Activated gamma-delta T cell treated with Interleukin-2 at 50 U/mL for 16 hours (primary cell): Measurements from ENCODE around the gene OLIG1.
A peak's percentile ranks its signal among the peaks of the same experiment; 100 is the strongest.

ENCODE experiments used
- DNase-seq: peaks from one replicate; pipeline ENCODE4 v3.0.0-alpha.2; 2020

OLIG1 gene

DNA sequence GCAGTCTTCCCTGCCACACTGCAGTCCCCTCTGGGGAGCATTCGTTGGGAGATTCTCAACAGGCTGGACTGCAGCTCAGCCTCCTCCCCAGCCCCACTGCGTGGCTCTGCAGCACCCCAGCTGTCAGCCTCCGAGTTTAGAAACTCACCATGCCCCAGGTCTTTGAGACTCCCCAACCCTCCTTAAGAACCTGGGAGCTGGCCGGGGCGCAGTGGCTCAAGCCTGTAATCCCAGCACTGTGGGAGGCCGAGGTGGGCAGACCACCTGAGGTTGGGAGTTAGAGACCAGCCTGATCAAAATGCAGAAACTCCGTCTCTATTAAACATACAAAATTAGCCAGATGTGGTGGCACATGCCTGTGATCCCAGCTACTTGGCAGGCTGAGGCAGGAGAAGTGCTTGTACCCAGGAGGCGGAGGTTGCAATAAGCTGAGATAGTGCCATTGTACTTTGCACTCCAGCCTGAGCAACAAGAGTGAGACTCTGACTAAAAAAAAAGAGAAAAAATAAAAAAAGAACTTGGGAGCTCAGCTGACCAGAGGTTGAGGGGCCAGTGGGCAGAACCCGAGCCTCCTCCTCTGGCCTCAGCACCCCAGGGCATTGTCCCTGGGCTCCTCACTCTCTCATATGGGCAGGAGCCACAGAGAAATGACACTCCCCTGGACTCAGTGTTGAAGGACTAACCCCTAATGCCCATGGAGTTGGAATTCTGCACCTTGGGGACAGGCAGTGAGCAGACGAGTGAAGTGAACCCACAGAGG, 38.6 kb upstream of the OLIG1 start:
- no peak for DNase-seq

- DNase-seq: no peak
Measured at GRCh38 chr21:33032434-33033047, 37.4 kb upstream of the OLIG1 start.

GRCh38 chr21:33033094-33033951, 36.6 kb upstream of the OLIG1 start:
- DNase-seq: no peak

DNA sequence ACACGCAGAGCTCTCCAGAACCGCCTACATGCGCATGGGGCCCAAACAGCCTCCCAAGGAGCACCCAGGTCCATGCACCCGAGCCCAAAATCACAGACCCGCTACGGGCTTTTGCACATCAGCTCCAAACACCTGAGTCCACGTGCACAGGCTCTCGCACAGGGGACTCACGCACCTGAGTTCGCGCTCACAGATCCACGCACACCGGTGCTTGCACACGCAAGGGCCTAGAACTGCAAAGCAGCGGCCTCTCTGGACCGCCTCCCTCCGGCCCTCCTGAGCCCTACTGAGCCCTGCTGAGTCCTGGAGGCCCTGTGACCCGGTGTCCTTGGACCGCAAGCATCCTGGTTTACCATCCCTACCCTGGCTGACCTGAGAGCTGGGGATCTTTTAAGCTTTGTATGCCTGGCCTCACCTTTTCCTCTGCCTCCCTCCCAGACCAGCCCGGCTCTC, 36.0 kb upstream of the OLIG1 start:
- DNase-seq: no peak

- DNase-seq: no peak
Measured at GRCh38 chr21:33035147-33035546, 34.8 kb upstream of the OLIG1 start.

GRCh38 chr21:33036430-33037162, 33.3 kb upstream of the OLIG1 start:
- peak; percentile 35 for DNase-seq

DNA sequence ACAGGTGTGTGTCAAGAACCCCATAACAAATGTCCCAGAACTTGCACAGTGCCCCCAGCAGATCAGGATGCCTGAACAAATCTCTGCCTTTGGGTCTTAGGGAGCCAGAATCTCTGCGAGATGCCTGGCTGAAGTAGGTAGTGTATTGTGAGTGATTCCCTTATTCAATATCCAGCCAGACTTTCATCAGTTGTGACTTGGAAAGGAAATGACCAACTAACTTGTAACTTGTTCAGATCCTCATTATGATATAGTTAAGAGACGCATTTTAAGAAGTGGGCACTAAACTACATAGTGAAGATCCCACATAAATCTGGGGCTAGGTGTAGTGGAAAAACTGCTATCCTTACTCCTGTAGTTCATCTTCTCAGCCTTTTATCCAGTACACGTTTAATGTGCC, 32.4 kb upstream of the OLIG1 start:
- DNase-seq: no peak

- no peak for DNase-seq
Measured at GRCh38 chr21:33039536-33039935, 30.4 kb upstream of the OLIG1 start.

DNA sequence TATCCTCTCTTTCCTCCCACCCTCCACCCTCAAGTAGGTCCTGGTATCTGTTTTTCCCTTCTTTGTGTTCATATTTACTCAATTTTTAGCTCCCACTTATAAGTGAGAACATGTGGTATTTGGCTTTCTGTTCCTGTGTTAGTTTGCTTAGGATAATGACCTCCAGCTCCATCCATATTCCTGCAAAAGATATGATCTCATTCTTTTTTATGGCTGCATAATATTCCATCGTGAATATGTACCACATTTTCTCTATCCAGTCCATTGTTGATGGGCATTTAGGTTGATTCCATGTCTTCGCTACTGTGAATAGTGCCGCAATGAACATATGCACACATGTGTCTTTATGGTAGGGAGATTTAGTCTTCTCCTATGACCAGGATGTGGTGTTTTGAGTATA, 29.7 kb upstream of the OLIG1 start:
- DNase-seq: no peak

GRCh38 chr21:33041981-33042380, 28.0 kb upstream of the OLIG1 start:
- no peak for DNase-seq

DNA sequence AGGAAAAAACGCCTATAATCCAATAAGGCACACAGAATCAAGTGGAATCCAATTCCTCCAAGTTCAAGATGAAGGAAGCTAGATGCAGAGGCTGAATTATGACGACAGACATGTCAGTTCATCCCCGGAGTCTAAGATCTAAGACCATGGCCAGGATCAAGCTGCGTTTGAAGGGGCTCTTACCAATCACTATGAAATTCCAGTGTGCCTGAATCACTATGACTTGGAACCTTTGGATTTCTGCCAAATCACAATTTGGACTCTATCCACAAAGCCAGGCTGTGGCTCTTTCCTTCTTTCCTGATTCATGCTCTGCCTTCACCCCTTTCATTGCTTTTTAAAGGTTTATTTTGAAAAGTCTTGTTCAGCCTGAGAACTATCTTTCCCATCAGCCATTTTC, 27.1 kb upstream of the OLIG1 start:
- no peak for DNase-seq

- DNase-seq: no peak
Measured at GRCh38 chr21:33046455-33046854, 23.5 kb upstream of the OLIG1 start.

DNA sequence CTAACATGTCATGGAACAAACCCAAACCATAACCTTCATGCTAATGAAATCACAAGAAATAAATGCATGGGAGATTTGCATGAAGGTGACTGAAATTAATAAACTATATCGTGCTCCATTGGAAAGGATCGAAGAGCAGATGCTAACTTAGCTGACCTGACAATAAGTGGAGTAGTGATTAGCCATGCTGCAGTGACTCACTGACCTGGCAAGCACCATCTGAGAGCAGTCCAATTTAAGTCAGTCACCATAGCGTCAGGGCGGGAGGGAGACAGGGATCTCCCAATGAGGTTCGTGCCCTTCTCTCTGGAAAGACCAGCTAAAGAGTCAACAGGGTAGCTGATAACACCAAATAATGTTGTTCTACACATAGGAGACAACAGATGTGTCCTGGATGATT, 22.7 kb upstream of the OLIG1 start:
- DNase-seq: no peak

- DNase-seq: no peak
Measured at GRCh38 chr21:33051925-33052324, 18.0 kb upstream of the OLIG1 start.

DNA sequence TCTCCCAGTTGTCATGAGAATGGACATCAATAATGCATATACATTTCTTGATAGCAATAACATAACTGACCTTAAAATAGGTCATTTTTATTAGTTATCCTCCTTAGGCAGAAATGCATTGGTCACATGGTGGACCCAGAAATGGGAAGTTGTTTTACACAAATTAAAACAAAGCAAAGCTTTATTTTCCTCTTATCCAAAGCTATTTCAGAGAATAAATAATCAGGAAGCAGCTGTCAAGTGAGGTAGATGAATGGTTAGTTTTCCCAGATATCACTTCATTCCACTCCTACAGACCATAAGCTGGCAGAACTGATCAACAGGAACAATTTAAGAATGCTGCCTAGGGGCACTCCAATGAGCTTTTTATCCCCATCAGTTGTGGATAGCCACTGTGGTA, 16.0 kb upstream of the OLIG1 start:
- DNase-seq: no peak

DNA sequence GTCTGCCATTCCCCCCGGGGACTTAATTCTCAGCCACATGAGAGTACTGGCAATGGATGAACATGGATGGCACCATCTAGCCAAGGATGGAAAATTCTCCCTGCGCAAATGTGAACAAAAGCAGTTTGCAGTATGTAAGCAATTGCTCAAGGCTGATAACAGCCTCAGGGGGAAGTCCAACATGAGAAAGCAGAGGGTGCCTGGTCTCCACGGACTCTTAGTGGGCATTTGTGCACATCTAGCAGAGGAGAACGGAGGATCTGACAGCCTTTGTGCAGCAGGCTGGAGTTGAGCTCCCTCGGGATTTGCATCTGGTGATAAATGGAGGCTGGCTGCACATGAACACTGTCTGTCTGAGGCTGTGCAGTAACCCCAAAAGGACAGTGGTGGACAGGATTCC, 13.9 kb upstream of the OLIG1 start:
- no peak for DNase-seq

DNA sequence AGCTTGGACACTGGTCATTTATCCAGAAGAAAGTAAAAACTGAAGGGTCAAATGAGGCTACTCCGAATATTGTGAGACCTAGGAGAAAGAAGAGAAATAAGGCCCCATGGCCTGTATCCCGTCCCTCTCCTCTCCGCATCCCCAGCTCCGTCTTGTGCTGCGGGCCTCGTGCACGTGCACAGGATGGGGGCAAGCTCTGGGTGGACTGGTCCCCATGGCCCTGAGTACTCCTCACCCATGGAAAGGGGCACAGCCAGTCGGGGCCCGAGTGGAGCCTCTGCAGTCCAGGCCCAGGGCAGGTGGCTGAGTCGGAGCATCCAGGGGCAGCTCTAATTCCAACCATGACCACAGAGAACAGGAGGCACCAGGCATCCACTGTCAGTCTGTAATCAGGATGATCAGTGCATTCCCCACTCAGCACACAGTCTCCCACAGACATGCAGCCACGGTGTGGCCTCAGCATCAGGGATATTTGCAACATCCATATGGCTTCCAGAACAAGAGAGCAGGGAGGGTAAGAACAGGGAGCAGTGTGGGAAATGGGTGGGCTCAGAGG, 12.5 kb upstream of the OLIG1 start:
- DNase-seq: no peak

DNA sequence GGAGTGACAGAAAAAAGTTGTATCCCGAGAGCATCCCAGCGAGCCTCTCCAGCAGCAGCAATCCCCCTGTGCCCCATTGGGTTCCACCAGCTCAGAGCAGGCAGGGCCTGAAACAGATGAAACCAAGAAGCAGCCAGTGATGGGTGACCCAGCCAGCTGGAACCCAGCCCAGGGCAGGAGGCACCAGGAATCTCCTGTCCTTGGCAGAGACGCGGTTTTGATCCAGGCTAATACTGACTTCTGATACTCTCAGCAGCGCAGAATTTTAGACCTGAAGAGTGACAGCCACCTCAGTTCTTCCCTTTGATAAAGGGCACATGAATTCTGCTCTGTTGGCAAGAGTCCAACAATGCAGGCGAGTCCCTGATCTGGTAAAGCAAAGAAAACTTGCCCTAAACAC, 11.4 kb upstream of the OLIG1 start:
- DNase-seq: no peak

DNA sequence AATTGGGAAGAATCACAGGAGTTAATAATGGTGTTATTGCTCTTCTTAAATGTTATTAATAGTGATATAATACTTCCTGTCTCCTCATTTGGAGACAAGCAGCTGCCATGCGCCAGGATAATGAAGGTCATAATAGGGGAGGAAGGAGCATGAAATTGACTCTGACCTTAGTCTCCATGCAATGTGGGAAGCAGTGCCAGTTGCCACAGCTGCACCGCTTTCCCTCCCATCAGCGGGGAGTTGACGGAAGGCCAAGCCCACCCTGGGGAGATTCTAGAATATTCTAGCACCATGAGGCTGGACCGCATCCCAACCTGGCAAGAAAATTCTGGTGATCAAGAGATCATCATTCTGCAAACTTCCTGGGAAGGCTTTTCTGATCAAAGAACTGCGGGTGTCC, 11.0 kb upstream of the OLIG1 start:
- DNase-seq: no peak

DNA sequence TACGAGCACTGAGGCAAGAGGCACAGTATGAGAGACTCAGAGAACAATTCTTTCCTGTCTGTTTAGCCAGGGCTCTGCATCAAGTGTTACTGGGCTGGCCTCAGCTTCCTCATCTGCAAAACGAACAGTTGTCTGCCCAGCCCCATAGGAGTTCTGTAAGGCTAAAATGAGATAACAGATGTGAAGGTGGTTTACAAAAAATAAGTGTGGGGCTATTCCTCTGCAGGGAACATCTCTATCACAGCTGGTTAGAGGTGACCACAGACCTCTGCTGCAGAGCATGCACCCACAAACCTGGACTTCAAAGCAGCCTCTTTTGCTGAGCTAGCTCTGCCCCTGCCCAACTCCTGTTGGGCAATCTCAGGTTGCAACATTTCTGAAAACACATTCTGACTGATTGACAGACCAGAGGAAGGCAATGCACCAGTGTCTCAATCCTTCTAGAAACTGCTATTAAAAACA, 10.5 kb upstream of the OLIG1 start:
- DNase-seq: no peak

GRCh38 chr21:33061233-33061632, 8.7 kb upstream of the OLIG1 start:
- no peak for DNase-seq

DNA sequence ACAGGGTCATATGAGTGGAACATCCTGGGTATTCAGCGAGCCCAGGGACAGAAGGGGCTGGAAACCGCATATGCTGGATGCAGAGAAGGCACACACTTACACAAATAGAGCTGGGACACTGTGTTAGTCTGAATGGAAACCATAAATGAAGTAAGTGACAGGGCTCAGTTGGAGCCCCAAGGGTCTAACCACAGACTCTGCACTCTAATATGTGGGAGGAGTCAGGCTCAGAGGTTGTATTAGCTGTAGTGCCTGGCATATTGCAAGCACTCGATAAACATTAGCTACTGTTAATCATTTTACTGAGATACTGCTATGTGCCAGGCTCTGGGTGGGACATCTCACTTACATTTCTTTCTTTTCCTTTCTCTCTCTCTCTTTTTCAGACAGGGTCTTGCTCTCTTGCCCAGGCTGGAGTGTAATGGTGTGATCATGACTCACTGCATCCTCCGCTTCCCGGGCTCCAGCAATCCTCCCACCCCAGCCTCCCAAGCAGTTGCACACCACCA, 6.5 kb upstream of the OLIG1 start:
- no peak for DNase-seq
